ENCODE measurements around the gene POLR1A.
A peak's percentile ranks its signal among the peaks of the same experiment; 100 is the strongest.

GRCh38 chr2:86087936-86088850 is 17.5 kb downstream of the POLR1A start:
- TF ChIP-seq CTCF (IDR thresholded peaks at IDR 0.05) (peak in 1 of 6 experiments; percentile 28), POLR2A (IDR thresholded peaks at IDR 0.05) (no peak)

All from upper lobe of left lung (tissue), 4 donors.